Measurements from ENCODE around the gene CCSER2.

Gene CCSER2

GRCh38 chr10:84478151-84478550 is 149.8 kb downstream of the CCSER2 start:
- no peak for TF ChIP-seq CTCF (IDR thresholded peaks at IDR 0.05; ENCODE audit: low read depth, low read length)
- DNase-seq (ENCODE audit: low read depth in 2 of 2), result peak; percentile 67 to 74

DNA sequence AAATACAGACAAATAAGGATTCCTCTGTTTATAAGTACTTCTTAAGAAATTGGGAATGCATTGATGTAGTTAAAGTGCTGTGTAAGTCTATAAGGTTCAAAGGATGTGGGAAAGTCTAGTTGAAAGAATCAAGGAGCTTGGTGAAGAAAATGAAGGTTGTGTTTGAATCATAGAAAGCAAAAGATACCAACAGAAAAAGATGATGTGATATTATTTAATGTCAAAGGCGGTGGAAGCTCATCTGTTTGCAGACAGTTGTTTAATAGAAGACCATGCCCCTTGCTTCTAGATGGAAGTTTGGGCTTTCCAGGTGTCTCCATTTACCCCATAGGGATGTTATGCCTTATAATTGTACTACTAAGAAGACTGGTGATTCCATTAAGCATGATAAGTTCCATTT is 150.3 kb downstream of the CCSER2 start:
- no peak overlapping the region for H3K4me3 ChIP-seq (replicated peaks in 1 of 2; ENCODE audit: low read depth in 2 of 2, low read length in 2 of 2)
- no peak for DNase-seq (ENCODE audit: low read depth in 2 of 2)
- no peak for TF ChIP-seq CTCF (IDR thresholded peaks at IDR 0.05; ENCODE audit: low read depth, low read length)

More at GRCh38 chr10:84478151-84478550, 149.8 kb downstream of the CCSER2 start:
- H3K4me3 ChIP-seq (replicated peaks in 1 of 2; ENCODE audit: low read depth in 2 of 2, low read length in 2 of 2), result no peak overlapping the region

GRCh38 chr10:84484541-84484940 is 156.2 kb downstream of the CCSER2 start:
- no peak overlapping the region for H3K4me3 ChIP-seq (replicated peaks in 1 of 2; ENCODE audit: low read depth in 2 of 2, low read length in 2 of 2)
- no peak for DNase-seq (ENCODE audit: low read depth in 2 of 2)
- TF ChIP-seq CTCF (IDR thresholded peaks at IDR 0.05; ENCODE audit: low read depth, low read length), result no peak

DNA sequence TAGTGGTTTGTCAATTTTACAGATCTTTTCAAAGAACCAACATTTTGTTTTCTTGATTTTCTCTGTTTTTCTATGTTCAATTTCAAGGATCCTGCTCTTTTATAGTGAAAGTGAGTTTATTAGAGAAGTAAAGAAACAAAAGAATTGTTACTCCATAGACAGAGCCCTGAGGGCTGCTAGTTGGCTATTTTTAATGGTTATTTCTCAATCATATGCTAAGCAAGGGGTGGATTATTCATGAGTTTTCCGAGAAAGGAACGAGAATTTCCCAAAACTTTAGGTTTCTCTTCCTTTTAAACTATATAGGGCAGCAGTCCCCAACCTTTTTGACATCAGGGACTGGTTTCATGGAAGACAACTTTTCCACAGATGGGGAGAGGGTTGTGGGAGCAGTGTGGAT is 165.0 kb downstream of the CCSER2 start:
- no peak for TF ChIP-seq CTCF (IDR thresholded peaks at IDR 0.05; ENCODE audit: low read depth, low read length)
- no peak for DNase-seq (ENCODE audit: low read depth in 2 of 2)
- no peak overlapping the region for H3K4me3 ChIP-seq (replicated peaks in 1 of 2; ENCODE audit: low read depth in 2 of 2, low read length in 2 of 2)

DNA sequence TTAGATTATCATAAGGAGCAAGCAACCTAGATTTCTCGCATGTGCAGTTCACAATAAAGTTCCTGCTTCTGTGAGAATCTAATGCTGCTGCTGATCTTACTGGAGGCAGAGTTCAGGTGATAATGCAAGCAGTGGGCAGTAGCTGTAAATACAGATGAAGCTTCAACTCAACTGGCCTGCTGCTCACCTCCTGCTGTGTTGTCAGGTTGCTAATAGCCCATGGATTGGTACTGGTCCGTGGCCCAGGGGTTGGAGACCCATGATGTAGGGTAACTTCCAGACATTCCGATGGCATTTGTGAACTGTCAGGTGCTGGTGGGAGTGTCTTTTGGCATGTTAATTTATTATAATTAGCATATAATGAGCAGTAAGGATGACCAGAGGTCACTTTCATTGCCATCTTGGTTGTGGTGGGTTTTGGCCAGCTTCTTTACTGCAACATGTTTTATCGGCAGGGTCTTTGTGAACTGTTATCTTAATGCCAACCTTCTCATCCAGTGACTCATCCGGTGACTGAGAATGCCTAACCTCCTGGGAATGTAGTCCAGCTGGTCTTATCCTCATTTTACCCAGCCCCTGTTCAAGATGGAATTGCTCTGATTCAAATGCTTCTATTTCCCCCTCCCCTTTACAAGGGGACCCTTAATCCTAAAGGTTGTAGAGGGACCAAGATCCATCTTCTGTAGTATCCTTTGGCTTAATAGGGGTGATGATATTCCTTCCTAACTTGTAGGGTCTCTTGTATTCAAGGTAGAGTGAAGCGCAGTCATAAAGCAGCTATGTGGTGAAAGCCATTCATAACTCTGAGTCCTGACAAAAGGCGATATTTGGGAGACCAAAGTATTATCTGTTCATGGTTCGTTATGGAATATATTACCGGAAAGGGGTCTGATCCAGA is 165.8 kb downstream of the CCSER2 start:
- TF ChIP-seq CTCF (IDR thresholded peaks at IDR 0.05; ENCODE audit: low read depth, low read length), result no peak
- peak; percentile 33 to 65 for DNase-seq (ENCODE audit: low read depth in 2 of 2)
- no peak overlapping the region for H3K4me3 ChIP-seq (replicated peaks in 1 of 2; ENCODE audit: low read depth in 2 of 2, low read length in 2 of 2)

DNA sequence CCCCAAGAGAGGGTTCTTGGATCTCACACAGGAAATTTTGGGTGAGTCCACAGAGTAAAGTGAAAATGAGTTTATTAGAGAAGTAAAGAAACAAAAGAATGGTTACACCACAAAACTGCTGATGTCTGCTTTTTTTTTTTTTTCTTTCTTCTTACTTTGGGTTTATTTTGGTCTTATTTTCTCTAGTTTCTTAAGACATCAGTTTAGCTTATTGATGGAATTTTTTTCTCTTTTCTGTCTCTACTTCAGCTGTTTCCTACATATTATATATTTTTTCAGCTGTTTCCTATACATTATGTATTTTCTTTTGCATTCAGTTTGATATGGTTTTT is 166.4 kb downstream of the CCSER2 start:
- H3K4me3 ChIP-seq (replicated peaks in 1 of 2; ENCODE audit: low read depth in 2 of 2, low read length in 2 of 2), result no peak overlapping the region
- no peak for DNase-seq (ENCODE audit: low read depth in 2 of 2)
- no peak for TF ChIP-seq CTCF (IDR thresholded peaks at IDR 0.05; ENCODE audit: low read depth, low read length)
